ENCODE data around the gene CXCL14.
A peak's percentile ranks its signal among the peaks of the same experiment; 100 is the strongest.

CXCL14 gene

DNA sequence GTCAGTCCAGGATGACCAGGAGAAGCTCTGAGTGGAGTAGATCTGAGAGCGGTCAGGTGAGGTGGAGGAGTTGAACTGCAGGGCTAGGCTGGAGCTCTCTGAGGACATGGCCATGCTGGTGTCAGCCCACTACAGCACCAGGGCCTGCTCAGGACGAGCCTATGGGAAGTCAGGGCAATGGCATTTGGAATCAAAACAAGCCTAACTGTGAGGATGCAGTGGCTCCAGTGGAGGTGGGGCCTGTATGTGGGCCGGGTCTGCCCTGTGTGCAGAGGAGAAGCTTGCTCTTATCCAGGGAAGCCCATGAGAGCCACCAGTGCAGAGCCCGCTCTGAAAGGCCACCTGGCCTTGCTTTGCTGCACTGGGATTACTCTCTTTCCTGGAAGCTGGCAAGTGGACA, 11.1 kb downstream of the CXCL14 start:
- DNase-seq (ENCODE audit: low spot score) = no peak

DNA sequence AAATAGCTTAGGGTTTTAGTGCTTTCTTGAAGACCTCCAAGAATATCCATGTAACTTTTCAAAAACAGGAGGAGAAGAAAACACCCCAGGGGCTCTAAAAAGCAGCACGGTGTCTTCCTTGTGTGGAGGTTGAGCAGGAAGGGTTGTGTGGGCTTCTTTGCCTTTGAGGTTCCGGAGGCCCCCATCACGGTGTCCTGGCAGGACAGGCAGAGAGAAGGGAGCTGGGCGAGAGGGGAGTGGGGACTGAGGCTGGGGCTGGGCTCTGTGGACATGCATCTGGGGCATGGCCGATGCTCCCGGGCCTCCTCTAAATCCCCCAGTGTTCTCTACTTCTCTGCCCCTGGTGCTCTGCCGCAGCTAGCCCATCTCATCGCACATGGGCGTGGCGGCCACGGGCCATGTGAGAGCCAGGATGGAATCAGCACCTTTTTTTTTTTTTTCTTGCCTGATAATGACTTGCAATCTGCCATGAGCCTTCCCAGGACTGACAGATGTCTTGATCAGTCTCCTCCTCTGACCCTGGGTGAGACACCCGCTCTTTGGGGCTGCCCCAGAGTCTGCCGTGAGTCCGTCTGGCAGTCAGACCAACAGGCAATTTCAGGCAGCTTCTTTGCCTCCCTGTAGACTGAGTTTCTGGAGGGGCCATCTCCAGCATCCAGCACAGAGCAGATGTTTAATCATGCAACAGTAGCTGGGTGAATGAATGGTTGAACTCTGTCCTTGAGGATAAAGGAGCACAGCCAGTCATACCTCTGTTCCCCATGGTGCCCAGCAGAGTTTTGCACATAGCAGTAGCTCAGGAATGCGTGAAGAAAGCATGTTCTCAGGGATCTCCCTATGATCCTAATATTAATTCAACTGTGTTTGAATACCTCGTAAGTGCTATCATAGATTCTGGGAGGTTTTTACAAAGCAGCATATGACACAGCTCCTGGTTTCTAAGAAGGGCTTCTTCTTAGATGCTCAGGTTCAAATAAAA, 12.1 kb downstream of the CXCL14 start:
- DNase-seq (ENCODE audit: low spot score) = no peak

DNA sequence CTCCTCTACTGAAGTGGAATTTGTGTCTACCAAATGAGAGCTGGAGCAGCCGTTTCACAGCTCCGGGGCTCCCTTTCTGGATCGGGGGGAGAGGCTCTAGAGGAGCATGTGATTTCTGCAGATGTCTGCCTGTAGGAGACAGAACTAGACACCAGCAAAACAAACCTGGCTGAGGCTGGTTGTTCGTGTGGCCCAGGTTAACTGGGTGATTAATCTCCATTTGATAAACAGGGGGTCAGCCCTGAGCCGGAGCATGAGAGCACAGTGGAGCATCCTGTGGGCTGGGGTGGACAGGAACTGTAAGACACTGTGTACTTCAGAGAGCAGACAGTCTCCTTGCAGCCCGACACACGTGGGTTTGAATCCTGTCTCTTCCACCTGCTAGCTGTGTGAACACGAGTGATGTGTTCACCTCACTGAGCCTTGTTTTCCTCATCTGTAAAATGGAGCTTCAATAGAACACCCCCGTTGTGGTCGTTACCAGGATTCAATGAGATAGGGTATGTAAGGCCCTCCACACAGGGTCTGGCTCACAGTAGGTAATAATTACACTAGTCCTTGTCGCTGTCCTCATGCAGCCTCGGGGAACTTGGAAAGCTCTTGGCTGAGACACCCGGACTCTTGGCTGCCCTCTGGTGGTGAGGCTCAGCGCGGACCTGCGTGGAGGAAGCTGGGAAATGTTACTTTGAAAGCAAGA, 12.9 kb downstream of the CXCL14 start:
- DNase-seq (ENCODE audit: low spot score) = peak; percentile 74

DNA sequence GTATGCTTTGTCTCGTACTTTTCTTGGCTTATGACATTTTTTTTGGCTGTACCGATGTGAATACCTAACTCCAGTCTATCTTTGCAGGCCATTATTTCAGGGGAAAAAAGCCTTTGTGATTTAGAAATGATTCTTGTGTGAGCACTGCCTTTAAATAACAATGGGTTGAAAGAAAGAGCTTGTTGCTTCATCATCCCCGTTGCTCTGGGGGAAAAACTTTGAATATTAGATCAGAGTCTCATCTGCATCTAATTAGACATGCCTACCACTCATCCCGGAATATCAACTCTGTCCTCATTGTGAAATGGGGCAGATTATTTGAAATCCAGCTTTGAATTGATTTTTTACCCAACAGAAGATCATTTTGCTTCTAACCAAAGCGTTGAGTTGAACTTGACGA, 13.5 kb downstream of the CXCL14 start:
- no peak for DNase-seq (ENCODE audit: low spot score)

DNA sequence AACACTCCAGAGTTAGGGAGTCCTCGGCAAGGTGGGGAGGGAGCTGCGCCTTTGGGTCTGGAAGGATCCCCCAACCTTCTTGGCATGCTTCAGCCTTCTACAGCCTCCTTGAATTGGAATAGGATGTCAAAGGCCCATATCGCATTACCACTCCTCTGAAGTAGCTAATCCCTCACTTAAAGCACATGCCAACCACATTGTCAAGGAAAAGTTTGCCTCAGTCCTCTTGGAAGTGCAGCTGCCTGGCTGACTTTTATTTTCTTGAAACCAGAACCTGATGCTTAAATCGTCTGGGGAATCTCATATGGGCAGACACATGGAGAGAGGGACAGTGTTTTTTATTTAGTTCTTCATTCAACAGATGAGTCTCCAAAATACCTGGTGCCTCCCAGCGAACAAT, 14.5 kb downstream of the CXCL14 start:
- no peak for DNase-seq (ENCODE audit: low spot score)

DNA sequence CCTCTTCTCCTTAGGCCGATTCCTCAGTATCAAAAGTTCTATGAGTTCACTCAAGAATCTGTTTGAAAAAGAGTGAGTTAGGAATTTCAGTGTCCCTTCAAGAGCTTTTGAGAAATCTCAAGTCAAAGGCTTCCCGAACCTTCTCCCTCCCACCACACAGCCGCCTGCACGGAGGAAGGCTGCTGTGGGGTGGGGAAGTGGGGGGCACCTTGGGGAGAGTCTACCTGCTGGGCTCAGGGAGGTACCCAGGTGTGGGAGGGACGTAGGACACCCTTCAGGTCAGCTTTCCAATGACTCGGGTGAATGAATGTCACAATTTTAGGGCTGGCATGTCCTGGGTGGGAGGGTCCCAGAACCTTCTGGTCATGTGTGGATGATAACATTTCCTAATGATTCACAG, 17.5 kb downstream of the CXCL14 start:
- no peak for DNase-seq (ENCODE audit: low spot score)

DNA sequence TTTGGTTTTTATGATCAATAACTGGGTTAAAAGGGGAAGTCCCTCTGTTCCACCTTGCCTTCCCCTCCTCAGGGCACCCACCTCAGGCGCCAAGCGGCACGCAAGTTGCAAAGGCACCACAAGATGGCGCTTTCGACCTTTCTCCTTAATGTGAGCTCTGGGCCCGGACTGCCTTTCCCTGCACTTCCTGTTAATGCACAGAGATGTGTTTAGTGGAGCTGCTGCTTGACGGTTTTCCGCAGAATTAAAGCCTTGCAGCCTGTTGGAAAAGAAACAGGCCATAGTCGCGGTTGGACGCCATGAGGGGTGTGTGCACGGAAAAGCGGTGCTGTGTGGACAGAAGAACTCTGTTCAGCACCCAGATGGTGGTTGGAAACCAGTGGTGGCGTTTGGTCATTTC, 17.9 kb downstream of the CXCL14 start:
- peak; percentile 88 for DNase-seq (ENCODE audit: low spot score)

DNA sequence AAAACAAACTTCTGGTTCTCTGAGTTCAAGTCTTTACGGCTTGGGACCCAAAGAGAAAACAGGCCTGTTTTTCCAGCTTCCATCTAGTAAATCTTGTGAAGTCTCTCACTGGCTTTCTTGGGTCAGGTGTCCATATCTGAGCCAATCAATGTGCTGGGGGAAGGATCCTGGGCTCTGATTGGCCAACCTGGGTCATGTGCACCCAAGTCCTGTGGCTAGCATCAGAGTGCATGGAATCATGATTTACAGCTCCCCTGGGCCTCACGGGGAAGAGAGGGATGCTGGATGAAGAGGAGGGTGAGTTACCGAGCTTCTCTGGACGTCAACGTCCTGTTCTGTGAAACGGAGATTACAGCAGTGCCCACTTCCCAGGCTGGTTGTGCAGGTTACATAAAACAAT, 19.4 kb downstream of the CXCL14 start:
- peak; percentile 55 for DNase-seq (ENCODE audit: low spot score)

DNA sequence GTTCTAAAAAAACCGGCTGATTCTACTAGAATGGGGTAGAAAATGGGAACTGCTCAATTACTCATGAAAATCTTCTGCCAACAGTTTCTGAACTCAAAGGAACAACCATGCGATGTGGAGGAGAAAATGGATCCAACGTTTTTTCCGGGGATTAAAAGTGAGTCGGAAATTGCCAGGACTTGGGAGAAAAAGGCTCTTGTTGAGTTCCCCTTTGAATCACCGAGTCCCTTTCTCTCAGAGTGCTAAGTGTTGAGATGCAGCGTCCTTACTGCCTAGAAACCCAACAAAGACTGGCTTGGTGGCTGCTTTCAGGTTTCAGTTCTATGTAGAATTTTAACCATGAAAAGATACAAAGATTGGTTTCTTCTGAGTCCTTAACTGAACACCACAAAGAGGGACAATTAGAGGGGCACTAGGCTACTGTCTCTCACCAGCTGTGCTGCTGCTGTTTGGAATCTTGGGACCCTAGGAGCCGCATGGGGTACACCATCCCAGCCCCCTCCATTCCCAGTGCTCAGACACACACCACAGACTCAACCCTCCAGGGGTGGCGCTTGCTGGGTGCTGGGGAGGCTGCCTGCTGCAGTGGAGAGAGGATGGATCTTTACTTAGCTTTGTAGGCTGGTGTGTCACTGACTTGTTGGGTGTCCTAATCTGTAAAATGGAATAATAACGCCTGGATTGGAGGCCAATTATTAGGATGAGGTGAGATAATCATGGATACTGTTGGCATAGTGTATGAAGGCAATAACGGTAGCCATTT, 21.5 kb downstream of the CXCL14 start:
- no peak for DNase-seq (ENCODE audit: low spot score)

DNA sequence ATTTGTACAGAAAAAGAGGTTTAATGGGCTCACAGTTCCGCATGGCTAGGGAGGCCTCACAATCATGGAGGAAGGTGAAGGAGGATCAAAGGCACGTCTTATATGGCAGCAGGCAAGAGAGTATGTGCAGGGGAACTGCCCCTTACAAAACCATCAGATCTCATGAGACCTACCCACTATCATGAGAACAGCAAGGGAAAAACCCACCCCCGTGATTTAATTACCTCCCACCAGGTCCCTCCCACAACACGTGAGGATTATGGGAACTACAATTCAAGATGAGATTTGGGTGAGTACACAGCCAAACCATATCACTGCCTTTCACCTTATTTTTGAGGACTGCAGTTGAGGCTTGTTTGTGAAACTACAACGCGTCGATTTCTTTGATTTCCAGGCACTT, 22.2 kb downstream of the CXCL14 start:
- DNase-seq (ENCODE audit: low spot score) = no peak

DNA sequence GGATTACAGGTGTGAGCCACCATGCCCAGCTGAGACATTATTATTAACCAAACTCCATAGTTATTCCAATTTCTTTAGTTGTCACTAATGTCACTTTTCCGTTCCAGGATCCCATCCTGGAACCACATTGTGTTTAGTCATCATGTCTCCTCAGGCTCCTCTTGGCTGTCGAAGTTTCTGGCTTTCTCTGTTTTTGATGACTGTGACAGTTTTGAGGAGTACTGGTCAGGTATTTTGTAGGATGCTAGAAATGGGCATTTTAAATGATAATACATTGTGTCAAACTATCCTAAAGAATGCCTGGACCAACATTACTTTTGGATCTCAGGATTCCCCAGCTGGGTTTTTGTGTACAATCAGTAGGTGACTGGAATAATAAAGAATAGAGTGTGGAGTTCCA, 23.3 kb downstream of the CXCL14 start:
- no peak for DNase-seq (ENCODE audit: low spot score)

DNA sequence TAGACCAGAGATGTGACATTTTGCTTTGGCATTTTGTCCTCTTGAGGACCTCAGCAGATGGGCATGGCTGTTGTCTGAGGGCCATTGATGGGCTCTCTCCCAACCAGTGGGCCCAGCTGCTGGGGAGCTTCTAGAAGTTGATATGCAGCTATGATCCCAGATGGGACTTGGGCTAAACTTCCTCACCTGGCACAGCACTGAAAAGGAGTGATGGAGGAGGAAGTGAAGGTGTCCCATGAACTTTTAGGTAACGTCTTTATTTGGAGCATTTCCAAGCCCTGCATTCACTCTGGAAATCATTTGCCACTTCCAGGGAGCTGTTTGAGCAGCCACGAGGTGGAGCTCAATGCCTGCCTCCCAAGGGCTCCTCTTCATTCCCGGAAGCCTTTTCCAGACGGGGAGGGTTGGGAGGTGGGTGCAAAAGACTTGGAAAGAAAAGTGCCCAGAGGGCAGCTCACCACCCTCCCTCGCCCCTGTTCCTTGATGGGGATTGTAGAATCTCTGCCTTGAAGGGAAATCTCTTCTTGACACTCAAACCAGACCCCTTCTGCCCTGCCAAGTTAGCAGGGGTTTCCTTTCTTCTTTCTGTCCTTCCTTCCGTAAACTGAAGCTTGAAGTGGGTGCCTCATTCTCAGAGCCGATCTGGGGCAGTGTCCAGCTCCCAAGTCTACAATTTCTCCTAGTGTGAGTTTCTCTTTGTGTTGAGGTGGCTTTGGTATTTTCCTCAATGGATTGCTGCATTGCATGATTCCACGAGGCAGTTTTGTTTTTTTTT, 24.9 kb downstream of the CXCL14 start:
- DNase-seq (ENCODE audit: low spot score) = peak; percentile 61

DNA sequence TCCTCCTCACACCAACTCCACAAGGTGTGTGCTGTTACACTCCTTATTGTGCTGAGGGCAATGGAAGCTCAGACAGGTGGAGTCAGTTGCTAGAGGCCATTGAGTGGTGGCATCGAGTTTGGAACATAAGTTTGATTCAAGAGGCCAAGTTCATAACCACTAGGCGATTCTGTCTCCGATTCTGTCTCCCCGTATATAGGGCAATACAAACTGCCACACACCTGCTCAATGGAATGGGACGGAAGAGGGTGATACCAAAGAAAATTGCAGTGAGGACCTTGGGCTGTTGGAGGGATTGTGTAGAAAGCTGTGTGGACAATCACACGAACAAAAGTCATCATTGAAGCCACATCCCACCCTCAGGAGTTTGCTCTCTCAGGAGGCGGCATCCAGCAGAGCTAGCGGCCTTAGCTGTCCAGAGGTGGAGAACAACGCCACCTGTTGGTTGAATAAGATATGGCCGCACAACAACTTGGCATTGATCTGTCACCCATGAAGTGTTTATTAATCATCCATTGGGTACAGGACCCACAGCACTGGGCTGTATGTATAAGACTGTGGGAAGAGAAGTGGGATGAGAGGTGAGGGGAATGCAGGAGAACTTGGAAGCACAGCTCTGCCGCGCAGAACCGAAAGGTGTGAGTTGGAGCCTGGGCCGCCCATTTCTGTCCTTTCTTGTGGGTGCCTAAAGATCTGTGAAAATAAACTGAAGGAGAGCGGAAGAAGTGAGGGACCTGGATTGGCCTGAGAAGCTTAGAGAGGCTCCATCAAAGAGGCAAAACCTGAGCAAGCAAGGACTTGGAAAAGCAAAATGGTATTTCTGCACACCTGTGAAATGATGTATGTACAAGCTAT, 27.0 kb downstream of the CXCL14 start:
- peak; percentile 78 for DNase-seq (ENCODE audit: low spot score)

DNA sequence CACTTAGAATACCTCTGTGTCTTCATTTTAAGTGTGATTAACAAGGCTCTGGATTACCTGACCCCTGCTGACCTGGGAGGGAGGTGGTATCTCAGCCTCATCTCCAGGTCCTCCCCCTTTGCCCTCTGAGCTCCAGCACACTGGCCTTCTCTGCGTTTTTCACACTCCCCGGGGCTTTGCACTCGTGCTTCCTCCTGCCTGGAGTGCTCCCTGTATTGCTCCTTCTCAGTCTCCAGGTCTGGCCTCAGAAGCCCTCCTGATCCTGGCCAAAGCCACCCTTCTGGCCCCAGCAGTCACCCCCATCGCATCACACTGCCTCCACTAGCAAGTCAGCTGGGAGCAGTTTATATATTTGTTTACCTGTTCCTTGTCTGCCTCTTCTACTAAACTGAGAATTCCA, 29.4 kb downstream of the CXCL14 start:
- no peak for DNase-seq (ENCODE audit: low spot score)

DNA sequence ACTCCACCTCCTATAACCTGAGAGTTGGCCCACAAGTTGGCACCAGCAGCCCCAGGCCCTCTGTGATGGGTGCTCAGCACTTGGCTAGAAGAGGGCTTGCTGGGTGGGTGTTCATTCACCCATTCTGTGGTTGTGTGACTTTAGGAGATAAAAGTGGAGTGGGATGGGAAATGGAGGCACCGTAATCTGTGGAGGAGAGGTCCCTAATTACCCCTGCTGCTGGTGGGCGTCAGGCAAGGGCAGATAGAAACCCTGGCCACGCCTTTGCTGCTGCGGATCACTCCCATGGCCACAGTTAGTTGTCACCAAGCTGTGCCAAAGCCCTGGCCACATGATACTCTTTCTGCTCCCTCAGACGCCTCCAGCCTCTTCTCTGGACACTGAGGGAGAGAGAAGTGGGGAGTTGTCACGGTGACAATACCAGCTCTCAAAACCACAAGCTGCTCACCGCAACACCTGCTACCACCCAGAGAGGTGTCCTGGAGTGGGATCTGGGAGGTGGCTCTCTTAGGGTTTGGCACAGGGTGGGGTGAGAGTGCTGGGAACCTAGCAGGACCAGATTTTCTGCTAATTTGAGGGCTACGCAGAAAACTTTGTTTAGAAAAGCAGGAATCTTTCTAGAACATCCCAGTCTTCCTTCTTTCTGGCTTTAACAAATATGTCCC, 31.1 kb downstream of the CXCL14 start:
- no peak for DNase-seq (ENCODE audit: low spot score)

DNA sequence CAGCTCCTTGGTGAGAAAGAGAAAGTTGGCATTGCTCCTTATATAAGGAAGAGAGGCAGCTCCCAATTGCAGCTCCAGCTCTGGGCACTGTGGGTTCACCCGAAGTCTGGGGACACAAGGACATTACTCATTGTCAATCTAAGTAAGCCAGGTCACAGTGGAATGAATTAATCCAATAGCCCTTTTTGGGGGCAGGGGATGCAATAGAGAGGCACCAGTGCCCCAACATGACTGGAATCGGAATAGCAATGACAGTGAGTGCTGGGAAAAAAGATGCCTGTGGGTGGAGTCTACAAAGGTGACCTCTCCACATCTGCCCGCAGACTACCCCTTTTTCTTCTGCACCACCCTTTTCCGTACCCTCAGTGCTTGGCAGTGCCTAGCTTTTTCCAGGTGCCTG, 31.9 kb downstream of the CXCL14 start:
- DNase-seq (ENCODE audit: low spot score) = no peak

DNA sequence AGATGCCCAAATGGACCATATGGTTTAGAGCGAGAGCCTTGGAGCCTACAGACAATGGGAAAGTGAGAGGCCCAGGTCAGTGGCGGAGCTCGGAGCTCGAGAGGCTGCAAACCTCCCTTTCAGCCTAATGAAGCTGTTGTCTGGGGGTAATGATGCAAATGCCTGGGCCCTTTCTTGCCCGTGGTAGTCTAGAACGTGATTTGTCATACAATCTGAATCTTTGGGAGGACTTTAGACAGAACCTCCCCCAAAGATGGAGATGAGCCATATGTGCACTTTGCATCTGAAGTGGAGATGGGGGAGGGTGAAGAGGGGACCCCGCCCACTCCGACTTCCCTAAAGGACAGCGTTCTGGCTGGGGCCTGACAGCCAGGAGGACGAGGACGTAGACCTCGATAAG, 32.7 kb downstream of the CXCL14 start:
- no peak for DNase-seq (ENCODE audit: low spot score)

DNA sequence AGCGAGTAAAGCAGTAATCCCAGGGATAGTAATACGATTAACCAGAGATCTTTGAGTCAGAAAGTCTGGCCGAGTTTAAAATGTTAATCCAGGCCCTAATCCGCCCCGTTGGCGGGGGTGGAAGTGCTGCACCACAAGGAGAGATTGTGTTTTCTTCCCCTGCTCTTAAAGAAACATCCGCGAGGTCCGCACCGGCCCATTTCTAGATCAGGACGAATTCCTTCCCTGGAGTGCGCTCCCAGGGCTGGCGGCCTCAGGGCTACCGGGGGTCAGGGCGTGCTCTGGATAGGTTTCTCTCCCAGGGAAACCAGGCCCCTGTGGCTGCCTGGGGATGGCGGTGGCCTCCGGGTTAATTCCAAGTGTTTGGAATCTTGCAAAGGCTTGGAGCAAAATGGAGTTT, 33.7 kb downstream of the CXCL14 start:
- DNase-seq (ENCODE audit: low spot score) = no peak

DNA sequence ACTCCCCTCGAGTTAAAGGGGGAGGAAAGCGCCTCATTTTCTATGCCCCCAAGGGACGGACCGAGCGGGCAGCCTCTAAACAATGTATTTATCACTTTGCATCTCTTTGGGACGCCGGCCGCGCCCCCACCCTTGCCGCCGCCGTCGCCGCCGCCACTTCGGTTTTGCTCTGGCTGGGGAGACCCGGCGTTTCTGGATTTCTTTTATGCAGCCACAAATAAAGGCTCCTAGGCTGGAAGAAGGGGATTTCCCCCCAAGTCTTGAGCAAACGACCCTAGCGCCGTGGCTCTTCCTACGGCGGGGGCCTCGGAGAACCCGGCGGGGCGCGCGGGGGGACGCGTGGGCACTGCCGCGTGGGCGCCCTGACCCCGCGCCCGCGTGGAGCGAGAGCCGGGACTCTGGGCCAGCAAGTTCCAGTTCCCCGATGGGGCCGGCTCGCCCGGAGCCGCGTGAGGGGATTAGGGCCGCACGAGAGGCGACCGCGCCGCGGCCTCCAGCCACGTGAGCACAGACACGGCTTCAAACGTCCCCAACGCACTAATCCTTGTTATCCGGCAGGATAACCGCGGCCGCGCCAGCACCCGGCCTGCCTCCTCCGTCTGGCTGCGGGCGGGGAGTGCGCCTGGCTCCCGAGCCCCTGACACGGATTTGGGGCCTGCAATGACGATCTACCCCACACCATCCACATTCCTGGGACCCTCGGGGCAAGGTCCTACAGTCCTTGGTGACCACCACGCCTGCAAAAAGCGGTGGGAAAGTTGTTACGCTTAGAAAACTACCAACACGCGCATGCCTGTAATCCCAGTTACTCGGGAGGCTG, 35.1 kb downstream of the CXCL14 start:
- DNase-seq (ENCODE audit: low spot score) = peak; percentile 63

Data from iPS-NIHi11 (cell line).